ENCODE data around the gene ASIC2.

- no peak for TF ChIP-seq TOX (CRISPR knock-in tag; IDR thresholded peaks at IDR 0.05; ENCODE audit: borderline replicate concordance)
- no peak for TF ChIP-seq OSR1 (CRISPR knock-in tag; IDR thresholded peaks at IDR 0.05)
- TF ChIP-seq ARNTL (CRISPR knock-in tag; IDR thresholded peaks at IDR 0.05; ENCODE audit: borderline replicate concordance, low read depth), result no peak
- TF ChIP-seq ZNF565 (CRISPR knock-in tag; conservative IDR thresholded peaks at IDR 0.05; ENCODE audit: low read depth), result no peak
- TF ChIP-seq ZNF8 (CRISPR knock-in tag; IDR thresholded peaks at IDR 0.05), result no peak
- no peak for TF ChIP-seq CSDC2 (CRISPR knock-in tag; IDR thresholded peaks at IDR 0.05)
- TF ChIP-seq, protein P1, sequence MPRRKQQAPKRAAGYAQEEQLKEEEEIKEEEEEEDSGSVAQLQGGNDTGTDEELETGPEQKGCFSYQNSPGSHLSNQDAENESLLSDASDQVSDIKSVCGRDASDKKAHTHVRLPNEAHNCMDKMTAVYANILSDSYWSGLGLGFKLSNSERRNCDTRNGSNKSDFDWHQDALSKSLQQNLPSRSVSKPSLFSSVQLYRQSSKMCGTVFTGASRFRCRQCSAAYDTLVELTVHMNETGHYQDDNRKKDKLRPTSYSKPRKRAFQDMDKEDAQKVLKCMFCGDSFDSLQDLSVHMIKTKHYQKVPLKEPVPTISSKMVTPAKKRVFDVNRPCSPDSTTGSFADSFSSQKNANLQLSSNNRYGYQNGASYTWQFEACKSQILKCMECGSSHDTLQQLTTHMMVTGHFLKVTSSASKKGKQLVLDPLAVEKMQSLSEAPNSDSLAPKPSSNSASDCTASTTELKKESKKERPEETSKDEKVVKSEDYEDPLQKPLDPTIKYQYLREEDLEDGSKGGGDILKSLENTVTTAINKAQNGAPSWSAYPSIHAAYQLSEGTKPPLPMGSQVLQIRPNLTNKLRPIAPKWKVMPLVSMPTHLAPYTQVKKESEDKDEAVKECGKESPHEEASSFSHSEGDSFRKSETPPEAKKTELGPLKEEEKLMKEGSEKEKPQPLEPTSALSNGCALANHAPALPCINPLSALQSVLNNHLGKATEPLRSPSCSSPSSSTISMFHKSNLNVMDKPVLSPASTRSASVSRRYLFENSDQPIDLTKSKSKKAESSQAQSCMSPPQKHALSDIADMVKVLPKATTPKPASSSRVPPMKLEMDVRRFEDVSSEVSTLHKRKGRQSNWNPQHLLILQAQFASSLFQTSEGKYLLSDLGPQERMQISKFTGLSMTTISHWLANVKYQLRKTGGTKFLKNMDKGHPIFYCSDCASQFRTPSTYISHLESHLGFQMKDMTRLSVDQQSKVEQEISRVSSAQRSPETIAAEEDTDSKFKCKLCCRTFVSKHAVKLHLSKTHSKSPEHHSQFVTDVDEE (CRISPR knock-in tag; IDR thresholded peaks at IDR 0.05), result no peak
- TF ChIP-seq, protein P2, sequence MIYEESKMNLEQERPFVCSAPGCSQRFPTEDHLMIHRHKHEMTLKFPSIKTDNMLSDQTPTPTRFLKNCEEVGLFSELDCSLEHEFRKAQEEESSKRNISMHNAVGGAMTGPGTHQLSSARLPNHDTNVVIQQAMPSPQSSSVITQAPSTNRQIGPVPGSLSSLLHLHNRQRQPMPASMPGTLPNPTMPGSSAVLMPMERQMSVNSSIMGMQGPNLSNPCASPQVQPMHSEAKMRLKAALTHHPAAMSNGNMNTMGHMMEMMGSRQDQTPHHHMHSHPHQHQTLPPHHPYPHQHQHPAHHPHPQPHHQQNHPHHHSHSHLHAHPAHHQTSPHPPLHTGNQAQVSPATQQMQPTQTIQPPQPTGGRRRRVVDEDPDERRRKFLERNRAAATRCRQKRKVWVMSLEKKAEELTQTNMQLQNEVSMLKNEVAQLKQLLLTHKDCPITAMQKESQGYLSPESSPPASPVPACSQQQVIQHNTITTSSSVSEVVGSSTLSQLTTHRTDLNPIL (CRISPR knock-in tag; IDR thresholded peaks at IDR 0.05; ENCODE audit: low read depth), result no peak
- TF ChIP-seq ESRRG (CRISPR knock-in tag; IDR thresholded peaks at IDR 0.05), result no peak
These were observed 278.3 kb downstream of the ASIC2 start for GRCh38 chr17:33014751-33015150.

All from SK-N-SH treated with all-trans-retinoic acid at 6 μM for 48 hours (cell line).